ENCODE data around the gene SAP30BP. TPM values are rescaled to one million over a fixed set of nuclear protein-coding genes. Genes with fewer than 3 reads are reported as not detected.

Gene SAP30BP
- total and polyA plus RNA-seq, 2 of the 13 experiments (the other 11 are each of a cell fraction or from before 2014, with no cell fraction given) = 67.7 to 99.4 TPM

DNA sequence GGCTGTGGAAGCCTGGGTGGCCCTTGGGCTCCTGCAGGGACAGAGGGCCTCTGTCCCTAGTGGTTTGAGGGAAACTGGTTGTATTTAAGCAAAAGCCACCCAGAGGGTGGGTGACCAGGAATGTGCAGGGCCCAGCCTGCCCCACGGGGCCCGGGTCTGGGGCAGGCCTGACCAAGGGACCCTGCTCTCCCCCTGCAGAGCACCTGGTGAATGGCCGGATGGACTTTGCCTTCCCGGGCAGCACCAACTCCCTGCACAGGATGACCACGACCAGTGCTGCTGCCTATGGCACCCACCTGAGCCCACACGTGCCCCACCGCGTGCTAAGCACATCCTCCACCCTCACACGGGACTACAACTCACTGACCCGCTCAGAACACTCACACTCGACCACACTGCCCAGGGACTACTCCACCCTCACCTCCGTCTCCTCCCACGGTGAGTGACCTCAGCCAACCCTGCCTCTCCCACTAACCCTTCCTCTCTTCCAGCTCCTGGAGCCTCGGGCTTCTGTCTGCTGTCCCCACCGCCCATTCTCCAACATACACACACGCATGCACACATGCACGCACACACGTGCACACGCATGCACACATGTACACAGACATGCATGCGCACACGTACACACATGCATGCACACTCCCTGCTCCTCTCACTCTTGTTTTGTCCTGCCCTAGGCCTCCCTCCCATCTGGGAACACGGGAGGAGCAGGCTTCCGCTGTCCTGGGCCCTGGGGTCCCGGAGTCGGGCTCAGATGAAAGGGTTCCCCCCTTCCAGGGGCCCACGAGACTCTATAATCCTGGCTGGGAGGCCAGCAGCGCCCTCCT lies 87.5 kb downstream of the SAP30BP start (continued):
- TF ChIP-seq, protein P1, sequence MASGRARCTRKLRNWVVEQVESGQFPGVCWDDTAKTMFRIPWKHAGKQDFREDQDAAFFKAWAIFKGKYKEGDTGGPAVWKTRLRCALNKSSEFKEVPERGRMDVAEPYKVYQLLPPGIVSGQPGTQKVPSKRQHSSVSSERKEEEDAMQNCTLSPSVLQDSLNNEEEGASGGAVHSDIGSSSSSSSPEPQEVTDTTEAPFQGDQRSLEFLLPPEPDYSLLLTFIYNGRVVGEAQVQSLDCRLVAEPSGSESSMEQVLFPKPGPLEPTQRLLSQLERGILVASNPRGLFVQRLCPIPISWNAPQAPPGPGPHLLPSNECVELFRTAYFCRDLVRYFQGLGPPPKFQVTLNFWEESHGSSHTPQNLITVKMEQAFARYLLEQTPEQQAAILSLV (CRISPR knock-in tag; IDR thresholded peaks at IDR 0.05; ENCODE audit: borderline replicate concordance) = no peak; the same call in 1 of the 2 replicates
- TF ChIP-seq ZNF687 (CRISPR knock-in tag; IDR thresholded peaks at IDR 0.05) (peak; percentile 96), TAF1 (CRISPR knock-in tag; IDR thresholded peaks at IDR 0.05) (peak; percentile 64), EHMT2 (IDR thresholded peaks at IDR 0.05; ENCODE audit: borderline replicate concordance, low read depth, low read length) (no peak), LBX2 (CRISPR knock-in tag; IDR thresholded peaks at IDR 0.05; ENCODE audit: borderline replicate concordance) (peak; percentile 96), MAZ (IDR thresholded peaks at IDR 0.05; ENCODE audit: borderline replicate concordance, low read depth, low read length) (no peak), MAZ (CRISPR knock-in tag; IDR thresholded peaks at IDR 0.05; ENCODE audit: low read depth) (no peak; the same call in 1 of the 2 replicates), ZSCAN22 (CRISPR knock-in tag; IDR thresholded peaks at IDR 0.05) (peak; percentile 70; the same call in 1 of the 2 replicates), ZNF639 (CRISPR knock-in tag; conservative IDR thresholded peaks at IDR 0.05) (no peak)
- TF ChIP-seq, protein P2, sequence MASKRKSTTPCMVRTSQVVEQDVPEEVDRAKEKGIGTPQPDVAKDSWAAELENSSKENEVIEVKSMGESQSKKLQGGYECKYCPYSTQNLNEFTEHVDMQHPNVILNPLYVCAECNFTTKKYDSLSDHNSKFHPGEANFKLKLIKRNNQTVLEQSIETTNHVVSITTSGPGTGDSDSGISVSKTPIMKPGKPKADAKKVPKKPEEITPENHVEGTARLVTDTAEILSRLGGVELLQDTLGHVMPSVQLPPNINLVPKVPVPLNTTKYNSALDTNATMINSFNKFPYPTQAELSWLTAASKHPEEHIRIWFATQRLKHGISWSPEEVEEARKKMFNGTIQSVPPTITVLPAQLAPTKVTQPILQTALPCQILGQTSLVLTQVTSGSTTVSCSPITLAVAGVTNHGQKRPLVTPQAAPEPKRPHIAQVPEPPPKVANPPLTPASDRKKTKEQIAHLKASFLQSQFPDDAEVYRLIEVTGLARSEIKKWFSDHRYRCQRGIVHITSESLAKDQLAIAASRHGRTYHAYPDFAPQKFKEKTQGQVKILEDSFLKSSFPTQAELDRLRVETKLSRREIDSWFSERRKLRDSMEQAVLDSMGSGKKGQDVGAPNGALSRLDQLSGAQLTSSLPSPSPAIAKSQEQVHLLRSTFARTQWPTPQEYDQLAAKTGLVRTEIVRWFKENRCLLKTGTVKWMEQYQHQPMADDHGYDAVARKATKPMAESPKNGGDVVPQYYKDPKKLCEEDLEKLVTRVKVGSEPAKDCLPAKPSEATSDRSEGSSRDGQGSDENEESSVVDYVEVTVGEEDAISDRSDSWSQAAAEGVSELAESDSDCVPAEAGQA (IDR thresholded peaks at IDR 0.05; ENCODE audit: low read depth) = peak; percentile 53; the same call in 1 of the 2 replicates
- TF ChIP-seq, protein P2 (CRISPR knock-in tag; IDR thresholded peaks at IDR 0.05; ENCODE audit: borderline replicate concordance) = no peak
- TF ChIP-seq, protein P3, sequence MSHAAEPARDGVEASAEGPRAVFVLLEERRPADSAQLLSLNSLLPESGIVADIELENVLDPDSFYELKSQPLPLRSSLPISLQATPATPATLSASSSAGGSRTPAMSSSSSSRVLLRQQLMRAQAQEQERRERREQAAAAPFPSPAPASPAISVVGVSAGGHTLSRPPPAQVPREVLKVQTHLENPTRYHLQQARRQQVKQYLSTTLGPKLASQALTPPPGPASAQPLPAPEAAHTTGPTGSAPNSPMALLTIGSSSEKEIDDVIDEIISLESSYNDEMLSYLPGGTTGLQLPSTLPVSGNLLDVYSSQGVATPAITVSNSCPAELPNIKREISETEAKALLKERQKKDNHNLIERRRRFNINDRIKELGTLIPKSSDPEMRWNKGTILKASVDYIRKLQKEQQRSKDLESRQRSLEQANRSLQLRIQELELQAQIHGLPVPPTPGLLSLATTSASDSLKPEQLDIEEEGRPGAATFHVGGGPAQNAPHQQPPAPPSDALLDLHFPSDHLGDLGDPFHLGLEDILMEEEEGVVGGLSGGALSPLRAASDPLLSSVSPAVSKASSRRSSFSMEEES (CRISPR knock-in tag; IDR thresholded peaks at IDR 0.05) = peak; percentile 67; the same call in 1 of the 2 replicates
